ENCODE results near the gene UGDH. TPM values are rescaled to one million over a fixed set of nuclear protein-coding genes. Genes with fewer than 3 reads are reported as not detected.

UGDH gene
- total RNA-seq, 1 donor from 2014 or later = 157 TPM

GRCh38 chr4:39530682-39531081, 3.4 kb upstream of the UGDH start:
- no peaks in the 10 kb centered on the region for H3K27me3 Mint-ChIP-seq (ENCODE audit: insufficient read depth, low read depth)
- Histone ChIP-seq H3K27me3 (no peaks in the 10 kb centered on the region), H3K9me3 (ENCODE audit: low read depth) (peaks cover 15% of the 10 kb centered on the region), H2AFZ (replicated peaks) (no peak overlapping the region), H3K9ac (no peak overlapping the region), H3F3A (ENCODE audit: low read depth) (peaks cover 25% of the 10 kb centered on the region), H3K4me3 (no peak overlapping the region), H3K27ac (no peak overlapping the region), H4K20me1 (ENCODE audit: low read depth) (peaks cover 5% of the 10 kb centered on the region), H3K79me2 (ENCODE audit: low read depth) (peaks cover 65% of the 10 kb centered on the region), H3K36me3 (peaks cover 39% of the 10 kb centered on the region), H3K4me1 (peaks cover 6% of the 10 kb centered on the region), H3K4me2 (no peak overlapping the region)
- no peak overlapping the region for H3K4me3 Mint-ChIP-seq
- peaks cover 54% of the 10 kb centered on the region for H3K36me3 Mint-ChIP-seq
- H3K27ac Mint-ChIP-seq = no peak overlapping the region
- no peak for DNase-seq (ENCODE audit: low spot score)
- H3K4me1 Mint-ChIP-seq = peaks cover 17% of the 10 kb centered on the region
- TF ChIP-seq EZH2phosphoT487 (IDR thresholded peaks at IDR 0.05) (no peak), EZH2 (IDR thresholded peaks at IDR 0.05) (no peak), CTCF (IDR thresholded peaks at IDR 0.05) (no peak)
- peaks cover 31% of the 10 kb centered on the region for H3K9me3 Mint-ChIP-seq

GRCh38 chr4:39529534-39529933, 2.3 kb upstream of the UGDH start:
- peak overlapping the region; percentile 100 for H3K4me2 ChIP-seq
- peak overlapping the region; percentile 77 for H3K4me3 Mint-ChIP-seq
- H3K79me2 ChIP-seq (ENCODE audit: low read depth) = peaks cover 76% of the 10 kb centered on the region
- peak overlapping the region; percentile 83 for H3K4me3 ChIP-seq
- no peak overlapping the region for H3K27ac Mint-ChIP-seq
- H3K36me3 ChIP-seq = peaks cover 39% of the 10 kb centered on the region
- H3K27me3 ChIP-seq = no peaks in the 10 kb centered on the region
- peaks cover 6% of the 10 kb centered on the region for H3K4me1 ChIP-seq
- H3K36me3 Mint-ChIP-seq = peaks cover 48% of the 10 kb centered on the region
- DNase-seq (ENCODE audit: low spot score) = no peak
- TF ChIP-seq EZH2phosphoT487 (IDR thresholded peaks at IDR 0.05) (no peak), EZH2 (IDR thresholded peaks at IDR 0.05) (no peak), CTCF (IDR thresholded peaks at IDR 0.05) (no peak)
- H2AFZ ChIP-seq (replicated peaks) = no peak overlapping the region
- H4K20me1 ChIP-seq (ENCODE audit: low read depth) = peaks cover 13% of the 10 kb centered on the region
- H3K4me1 Mint-ChIP-seq = peaks cover 21% of the 10 kb centered on the region
- peaks cover 31% of the 10 kb centered on the region for H3K9me3 Mint-ChIP-seq
- H3K27ac ChIP-seq = no peak overlapping the region
- H3F3A ChIP-seq (ENCODE audit: low read depth) = peaks cover 25% of the 10 kb centered on the region
- no peak overlapping the region for H3K9ac ChIP-seq
- peaks cover 15% of the 10 kb centered on the region for H3K9me3 ChIP-seq (ENCODE audit: low read depth)
- H3K27me3 Mint-ChIP-seq (ENCODE audit: insufficient read depth, low read depth) = no peaks in the 10 kb centered on the region

GRCh38 chr4:39528061-39528465, 824 bp upstream of the UGDH start:
- peaks cover 25% of the 10 kb centered on the region for H3F3A ChIP-seq (ENCODE audit: low read depth)
- H3K79me2 ChIP-seq (ENCODE audit: low read depth) = peaks cover 91% of the 10 kb centered on the region
- TF ChIP-seq CTCF (IDR thresholded peaks at IDR 0.05) (no peak), EZH2phosphoT487 (IDR thresholded peaks at IDR 0.05) (no peak), EZH2 (IDR thresholded peaks at IDR 0.05) (no peak)
- H2AFZ ChIP-seq (replicated peaks) = peak overlapping the region; percentile 94
- no peak for DNase-seq (ENCODE audit: low spot score)
- H3K27ac Mint-ChIP-seq = peak overlapping the region; percentile 95
- peaks cover 31% of the 10 kb centered on the region for H3K9me3 Mint-ChIP-seq
- peak overlapping the region; percentile 83 for H3K4me3 ChIP-seq
- H3K27ac ChIP-seq = peak overlapping the region; percentile 98
- H3K4me3 Mint-ChIP-seq = peak overlapping the region; percentile 98
- H3K27me3 Mint-ChIP-seq (ENCODE audit: insufficient read depth, low read depth) = no peaks in the 10 kb centered on the region
- peaks cover 27% of the 10 kb centered on the region for H4K20me1 ChIP-seq (ENCODE audit: low read depth)
- peaks cover 23% of the 10 kb centered on the region for H3K4me1 Mint-ChIP-seq
- peaks cover 15% of the 10 kb centered on the region for H3K9me3 ChIP-seq (ENCODE audit: low read depth)
- peaks cover 6% of the 10 kb centered on the region for H3K4me1 ChIP-seq
- H3K9ac ChIP-seq = peak overlapping the region; percentile 80
- H3K36me3 Mint-ChIP-seq = peaks cover 38% of the 10 kb centered on the region
- peaks cover 34% of the 10 kb centered on the region for H3K36me3 ChIP-seq
- H3K27me3 ChIP-seq = no peaks in the 10 kb centered on the region
- peak overlapping the region; percentile 100 for H3K4me2 ChIP-seq

All from neural progenitor cell (in vitro differentiated cells).